Activated T-helper 1 cell treated with anti-CD3 and anti-CD28 coated beads, Interleukin-2, amount 50 U/mL, for 16 hours (primary cell): ENCODE data around the gene KCNN2.

Experiments used
- DNase-seq, 2 donors: peaks; one replicate each; pipeline ENCODE4 v3.0.0-alpha.2; 2020; ENCODE audit warnings: low read depth in 1 of 2, low spot score in 1 of 2

The KCNN2 gene

DNA sequence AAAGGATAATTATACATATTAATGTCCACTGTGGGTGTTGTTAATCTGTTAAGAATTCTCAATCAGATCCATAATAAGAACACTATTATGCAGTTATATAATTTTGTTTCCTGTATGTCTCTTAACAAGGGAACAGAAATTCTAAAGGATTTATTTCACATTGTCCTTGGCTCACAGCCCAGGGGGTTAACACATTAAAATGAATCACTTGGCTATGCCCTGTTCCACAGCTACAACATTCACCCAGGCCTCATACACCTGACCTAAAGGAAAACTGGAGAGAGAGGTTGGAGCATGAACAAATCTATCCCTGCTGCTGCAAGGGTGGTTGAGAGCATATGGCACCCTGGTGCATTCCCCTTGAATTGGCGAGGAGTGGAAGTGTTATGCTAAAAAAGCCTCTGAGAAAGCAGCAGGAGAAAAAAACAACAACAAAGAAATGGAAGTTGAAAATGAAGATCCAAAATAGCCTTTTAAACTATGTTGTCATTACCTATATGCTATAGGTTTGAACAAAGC, 116.0 kb downstream of the KCNN2 start:
- DNase-seq: no peak

DNA sequence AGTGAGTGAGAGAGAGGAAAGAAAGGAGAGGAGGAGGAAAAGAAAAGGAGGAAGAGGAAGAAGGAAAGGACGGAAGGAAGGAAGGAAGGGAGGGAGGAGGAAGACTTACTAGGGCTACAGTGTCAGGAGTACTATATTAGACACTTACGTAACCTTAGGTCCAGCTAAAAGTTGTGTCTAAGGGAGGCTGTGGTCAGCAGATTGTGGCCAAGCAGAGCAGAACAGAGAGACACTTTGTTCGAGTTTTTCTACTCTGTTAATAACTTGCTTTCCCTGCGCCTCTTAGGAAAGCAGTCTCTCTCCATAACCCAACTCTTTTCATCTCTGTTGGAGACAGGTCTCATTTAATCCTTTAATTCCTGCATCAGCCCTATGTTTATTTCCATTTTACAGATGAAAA, 138.9 kb downstream of the KCNN2 start:
- no peak for DNase-seq

DNA sequence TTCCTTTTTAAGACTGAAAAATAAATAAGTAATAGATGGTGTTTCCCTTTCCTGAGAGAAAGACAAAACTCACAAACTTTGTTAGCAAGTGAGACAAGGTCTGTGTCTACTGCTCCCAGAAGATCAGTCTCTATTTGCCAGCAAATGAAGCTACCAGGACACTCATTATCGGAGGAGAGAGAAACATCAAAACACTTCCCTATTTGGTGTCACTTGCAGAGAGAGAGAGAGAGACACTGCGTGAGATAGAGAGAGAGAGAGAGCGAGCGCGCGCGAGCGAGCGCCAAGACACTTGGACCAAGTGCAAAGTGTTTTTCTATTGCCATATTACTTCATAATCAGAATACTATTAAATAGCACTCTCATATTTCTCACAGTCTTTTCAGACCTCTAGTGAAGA, 142.7 kb downstream of the KCNN2 start:
- DNase-seq: no peak

DNA sequence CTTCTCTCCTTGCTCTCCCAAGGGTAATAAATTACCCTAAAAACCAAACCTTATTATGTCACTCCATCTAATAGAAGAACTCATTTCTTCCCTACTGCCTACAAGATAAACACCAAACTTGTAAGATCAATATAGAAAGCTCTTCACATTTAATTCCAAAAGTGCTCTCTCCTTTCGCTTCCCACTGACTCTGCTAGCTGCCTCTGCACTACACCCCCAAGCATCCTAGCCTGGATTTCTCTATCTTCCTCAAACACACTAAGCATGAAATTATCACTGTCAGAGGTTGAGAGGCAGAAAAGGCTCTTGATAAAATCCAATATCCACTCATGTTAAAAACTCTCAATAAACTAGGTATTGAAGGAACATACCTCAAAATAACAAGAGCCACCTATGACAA, 162.4 kb downstream of the KCNN2 start:
- DNase-seq: no peak

DNA sequence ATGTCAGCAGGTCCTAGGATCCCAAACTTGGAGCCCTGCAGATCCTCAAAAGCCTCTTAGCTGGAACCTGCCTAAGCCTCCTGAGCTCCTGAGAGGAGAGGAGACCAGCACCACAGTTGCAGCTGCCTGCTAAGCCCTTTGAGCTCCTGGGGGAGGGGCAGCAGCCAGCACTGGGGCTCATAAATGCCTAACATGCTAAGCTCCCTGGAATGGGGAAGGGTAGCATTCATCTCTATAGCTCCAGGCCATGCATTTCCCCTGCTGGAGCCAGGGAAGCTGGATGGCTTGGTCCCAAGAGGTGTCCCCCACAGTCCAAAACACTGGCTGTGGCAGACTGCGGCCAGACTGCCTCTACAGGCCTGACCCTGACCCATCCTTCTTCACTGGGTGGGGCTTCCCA, 182.7 kb downstream of the KCNN2 start:
- no peak for DNase-seq
